GM21515 (cell line): ENCODE data around the gene LARGE1.
A peak's percentile ranks its signal among the peaks of the same experiment; 100 is the strongest.
"Not testable (repeated sequence)": the region's sequence is repeated elsewhere in the genome, so short reads cannot be mapped to it uniquely, and the experiment has no call there.

ENCODE experiments used
- ATAC-seq: cut with Tn5 transposase; IDR thresholded peaks from one replicate; pipeline ENCODE4 v1.9.1; 2021; ENCODE audit not compliant: unreplicated experiment

The LARGE1 gene

DNA sequence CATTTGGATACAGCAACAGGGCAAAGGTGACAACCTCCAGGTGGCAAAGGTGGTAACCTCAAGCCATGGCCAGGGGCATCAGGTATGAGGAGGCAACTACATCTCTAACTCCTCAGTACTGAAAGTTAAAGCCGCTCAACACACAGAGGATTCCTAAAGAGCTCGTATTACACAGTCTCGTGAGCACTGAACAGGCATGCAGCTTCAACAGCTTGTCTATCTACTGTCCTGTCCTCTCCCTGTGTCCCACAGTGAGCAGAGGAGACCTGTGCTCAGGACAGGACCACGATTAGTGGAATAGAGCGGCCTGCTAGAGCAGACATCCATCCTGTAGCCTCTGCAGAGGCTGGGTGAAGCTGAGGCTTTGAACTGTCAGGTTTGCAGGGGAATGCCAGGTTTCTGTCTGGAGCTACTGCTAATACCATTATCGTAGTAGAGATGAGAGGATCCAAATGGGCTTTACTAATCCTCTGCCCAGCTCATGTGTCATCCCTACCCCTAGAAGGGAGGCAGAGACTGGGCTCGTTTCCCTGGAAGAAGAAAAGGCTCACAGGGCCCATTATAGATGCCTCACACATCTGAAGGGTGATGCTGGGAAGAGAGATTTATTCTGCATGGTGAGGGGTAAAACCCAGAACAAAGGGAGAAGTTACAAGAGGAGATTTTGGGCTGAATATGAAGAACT lies 415.2 kb downstream of the LARGE1 start:
- no peak for ATAC-seq

DNA sequence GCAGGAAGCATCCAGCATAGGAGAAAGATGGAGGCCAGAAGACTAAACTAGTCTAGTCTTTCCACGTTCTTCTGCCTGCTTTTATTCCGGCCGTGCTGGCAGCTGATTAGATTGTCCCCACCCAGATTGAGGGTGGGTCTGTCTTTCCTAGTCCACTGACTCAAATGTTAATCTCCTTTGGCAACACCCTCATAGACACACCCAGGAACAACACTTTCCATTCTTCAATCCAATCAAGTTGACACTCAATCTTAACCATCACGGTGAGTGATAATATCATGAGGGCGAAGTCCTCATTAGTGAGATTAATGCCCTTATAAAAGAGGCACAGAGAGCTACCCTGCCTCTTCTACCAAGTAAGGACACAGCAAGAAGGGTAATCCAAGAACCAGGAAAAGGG lies 424.2 kb downstream of the LARGE1 start:
- ATAC-seq: no peak

DNA sequence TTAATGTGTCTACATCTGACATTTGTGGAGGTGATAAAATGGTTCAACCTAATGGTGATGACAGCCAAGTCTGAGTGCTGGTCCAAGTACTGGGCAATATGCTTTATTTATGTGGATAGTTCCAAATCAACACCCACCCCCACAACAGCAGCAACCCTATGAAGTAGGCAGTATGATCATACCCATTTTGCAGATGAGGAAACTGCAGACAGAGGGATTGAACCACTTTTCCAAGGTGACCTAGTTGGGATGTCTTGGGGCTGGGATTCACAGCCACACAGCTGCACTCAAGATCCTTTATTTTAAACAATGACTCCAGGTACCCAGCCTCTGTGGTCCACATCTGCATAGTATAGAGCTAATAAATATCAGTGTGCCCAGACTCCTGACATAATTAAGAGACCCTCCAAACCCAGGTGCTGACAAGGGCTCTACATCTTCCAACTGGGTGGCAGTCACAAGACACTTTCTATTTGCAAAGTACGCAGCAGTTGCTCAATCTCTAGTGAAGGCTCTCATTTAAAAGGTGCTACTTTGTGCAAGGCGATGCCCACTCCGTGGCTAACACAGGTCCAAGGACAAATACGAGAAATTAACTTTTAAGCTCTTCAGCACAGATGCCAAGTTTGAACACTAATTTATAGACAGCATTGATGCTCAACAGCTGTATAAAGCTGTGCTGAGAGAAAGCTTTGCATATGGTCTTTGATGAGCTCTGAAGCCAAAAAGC lies 426.6 kb downstream of the LARGE1 start:
- no peak for ATAC-seq

DNA sequence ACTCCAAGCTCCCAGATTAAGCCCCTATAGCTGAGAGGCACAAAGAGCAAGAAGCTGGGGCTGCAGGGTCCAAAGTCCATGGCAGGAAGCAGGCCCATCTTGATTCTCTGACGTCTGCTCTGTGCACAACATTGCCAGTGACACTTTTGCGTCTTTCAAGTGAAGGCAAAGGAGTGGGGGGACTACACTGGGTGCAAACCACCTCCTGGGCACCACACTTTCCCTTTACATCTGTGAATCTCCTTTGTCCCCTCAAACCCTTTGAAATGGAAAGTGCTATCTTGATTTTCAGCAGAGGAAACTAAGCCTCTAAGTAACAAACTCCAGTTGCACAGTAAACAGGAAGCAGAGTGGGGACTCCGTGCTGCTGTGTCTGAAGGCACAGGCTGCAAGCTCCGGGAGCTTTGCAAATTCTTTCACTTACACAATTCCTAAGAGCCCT lies 428.0 kb downstream of the LARGE1 start:
- ATAC-seq: no peak

DNA sequence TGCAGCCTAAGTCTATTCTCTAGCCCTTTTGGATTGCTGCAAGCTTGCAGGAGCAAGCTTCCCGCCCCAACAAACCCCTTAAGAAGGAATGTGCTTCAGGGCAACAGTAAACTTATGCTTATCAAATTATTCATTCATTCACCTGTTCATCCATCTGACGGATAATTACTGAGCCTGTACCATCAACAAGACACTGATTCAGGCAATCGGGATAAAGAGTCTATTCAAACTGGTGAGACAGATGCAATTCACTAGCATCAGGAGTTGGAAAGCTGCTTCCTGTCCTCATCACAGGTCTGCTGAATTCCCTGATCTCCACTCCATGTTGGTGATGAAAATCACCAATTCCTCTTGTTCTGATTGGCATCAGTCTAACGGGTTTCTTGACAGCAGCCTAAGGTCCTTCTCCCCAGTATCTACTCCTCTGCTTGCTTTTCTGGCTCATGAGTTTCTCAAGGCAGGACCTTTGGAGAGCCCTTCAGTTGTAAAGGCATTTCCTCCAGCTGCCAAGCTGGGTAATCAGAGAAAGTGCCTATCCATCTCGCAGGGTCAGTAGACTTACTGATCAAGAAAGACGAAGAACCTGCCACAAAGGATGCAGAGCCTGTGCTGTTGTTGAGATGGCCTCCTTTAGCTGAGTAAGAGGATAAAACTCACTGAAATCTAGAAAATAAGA lies 433.1 kb downstream of the LARGE1 start:
- no peak for ATAC-seq

DNA sequence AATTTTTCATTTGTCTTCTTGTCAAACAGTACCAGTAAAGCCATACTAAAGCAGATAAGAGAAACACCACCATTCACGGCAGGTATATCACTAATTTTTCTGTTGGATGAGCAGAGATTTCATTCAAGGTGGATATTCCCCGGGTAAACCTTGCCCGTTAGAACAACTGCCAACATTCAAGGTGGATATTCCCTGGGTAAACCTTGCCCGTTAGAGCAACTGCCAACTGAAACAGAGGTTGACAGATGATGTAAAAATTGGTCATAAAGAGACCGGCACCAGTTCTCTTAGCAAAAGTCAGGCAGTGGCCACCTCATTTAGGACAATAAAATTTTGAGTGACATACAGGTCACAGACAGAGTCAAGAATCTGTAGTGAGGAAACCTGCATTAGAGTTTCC lies 438.7 kb downstream of the LARGE1 start:
- no peak for ATAC-seq

DNA sequence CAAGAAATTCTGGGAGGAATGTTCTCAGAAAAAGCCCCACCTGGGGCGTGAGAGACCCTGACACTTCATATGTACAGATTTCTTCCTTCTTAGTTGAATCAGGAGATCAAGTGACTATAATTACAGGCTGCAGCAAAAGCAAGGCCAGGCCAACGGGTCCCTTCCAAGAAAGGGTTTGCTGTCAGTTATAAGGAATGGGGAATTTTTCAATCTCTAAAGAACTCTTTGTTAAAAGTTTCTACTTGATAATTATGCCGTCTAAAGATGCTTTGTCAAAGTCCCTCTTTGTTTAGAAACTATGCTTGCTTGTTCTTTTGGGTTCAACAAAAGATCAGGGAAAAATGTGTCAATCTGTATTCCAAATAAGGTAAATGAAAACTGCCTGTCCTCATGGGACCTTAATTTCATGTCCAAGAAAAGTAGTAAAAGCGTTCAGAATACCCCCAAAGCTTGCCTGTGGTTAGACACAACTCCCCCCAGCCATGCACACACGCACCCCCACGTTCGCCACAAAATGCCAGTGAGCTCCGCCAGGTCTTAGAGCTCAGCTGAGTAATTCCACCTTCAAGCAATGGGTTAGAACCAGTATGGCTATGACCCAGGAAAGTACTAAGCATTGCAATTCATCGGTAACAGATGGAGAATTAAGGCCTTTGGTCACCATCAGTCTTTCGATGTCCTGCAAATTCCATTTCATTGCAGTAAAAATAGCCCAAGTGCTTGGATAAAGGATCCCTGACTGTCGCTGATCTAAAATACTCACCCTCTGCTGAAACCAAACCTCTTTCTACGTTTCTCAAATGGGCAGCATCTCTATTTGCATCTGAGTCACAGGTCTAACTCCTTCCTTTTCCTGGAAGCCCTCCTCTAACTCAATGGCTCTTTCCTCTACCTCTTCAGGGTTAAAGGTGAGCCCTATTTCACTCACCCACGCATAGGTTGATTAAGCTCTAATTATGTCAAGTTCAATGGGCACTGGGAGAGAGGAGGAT lies 442.9 kb downstream of the LARGE1 start:
- ATAC-seq: no peak

DNA sequence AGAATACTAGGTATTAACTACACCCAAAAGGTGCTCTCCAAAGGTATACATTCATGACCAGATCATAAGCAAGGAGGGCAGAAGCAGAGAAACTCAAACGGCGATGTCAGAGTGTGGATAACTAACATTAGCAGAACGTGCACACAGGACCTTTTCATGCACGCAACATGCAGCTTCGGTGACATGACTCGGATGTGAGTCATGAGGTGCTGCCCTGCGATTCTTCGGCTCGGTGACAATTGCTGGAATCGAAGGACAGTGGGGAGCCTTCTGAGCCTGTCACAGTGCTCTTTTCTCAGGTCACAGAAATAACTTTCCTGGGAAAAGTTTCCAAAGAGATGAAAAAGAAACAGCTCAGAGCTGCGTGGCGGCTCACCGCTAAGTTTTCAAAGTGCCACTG lies 443.6 kb downstream of the LARGE1 start:
- ATAC-seq: no peak

DNA sequence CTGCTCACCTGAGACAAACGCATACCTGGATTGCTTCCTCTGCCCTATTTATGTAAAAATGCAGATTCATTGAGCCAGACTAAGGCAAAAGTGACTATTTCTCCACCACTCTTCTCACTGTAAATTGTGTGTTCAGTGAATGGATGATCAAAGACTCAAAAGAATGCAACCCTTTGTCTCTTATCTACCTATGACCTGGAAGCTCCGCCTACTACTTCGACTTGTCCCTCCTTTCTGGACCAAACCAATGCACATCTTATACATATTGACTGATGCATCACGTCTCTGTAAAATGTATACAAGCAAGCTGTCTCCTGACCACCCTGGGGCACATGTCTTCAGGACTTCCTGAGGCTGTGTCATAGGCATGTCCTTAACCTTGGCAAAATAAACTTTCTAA lies 444.1 kb downstream of the LARGE1 start:
- no peak for ATAC-seq

DNA sequence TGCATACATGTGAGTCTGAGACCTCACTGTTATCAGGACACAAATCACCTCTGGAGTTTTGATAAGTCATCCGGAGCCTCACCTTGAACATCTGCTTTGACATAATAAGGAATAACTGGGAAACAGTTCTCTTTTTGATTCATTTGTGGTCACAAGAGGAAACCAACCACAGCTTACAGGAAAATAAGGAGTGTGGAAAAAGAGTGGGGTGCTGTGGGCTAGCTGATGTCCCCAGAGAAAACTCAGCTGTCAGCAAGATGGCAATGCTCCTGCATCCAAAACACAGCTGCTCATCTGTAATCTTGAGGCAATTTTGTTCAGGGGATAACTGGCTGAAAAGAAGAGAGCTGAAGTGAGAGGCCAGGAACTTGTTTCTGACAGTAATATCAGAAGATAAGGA lies 445.7 kb downstream of the LARGE1 start:
- ATAC-seq: no peak

DNA sequence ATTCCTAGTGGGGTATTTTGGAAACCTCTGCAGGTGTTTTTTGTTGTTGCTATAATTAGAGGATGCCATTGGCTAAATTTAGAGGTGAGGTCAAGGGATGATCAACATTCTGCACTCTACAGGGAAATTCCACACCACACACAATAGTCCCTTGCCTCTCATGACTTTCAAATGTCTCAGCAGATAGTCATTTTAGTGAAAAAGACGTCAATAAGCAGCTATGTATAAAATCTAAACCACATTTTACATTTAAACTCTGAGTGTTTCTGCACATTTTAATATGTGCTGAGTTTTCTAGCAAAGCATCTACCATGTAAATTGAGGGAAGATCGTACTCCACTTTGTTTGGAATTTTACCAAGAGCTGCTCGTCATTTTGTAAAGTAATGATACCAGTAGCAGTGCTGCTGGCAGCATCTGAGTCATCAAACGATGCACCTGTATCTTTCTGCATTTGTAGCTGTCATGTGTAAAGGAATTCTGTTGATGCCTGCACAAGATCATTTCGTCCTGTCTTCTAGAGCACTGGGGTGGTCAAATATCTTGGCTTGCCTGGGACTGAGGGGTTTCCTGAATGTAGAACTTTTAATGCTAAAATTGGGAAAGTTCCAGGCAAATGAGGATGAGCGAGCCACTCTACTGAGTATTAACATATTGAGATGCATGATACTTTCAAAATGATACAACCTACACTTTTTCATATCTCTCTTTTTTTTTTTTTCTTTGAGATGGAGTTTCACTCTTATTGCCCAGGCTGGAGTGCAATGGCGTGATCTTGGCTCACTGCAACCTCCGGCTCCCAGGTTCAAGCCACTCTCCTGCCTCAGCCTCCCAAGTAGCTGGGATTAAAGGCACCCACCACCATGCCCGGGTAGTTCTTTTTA lies 447.6 kb downstream of the LARGE1 start:
- ATAC-seq: peak; percentile 50

DNA sequence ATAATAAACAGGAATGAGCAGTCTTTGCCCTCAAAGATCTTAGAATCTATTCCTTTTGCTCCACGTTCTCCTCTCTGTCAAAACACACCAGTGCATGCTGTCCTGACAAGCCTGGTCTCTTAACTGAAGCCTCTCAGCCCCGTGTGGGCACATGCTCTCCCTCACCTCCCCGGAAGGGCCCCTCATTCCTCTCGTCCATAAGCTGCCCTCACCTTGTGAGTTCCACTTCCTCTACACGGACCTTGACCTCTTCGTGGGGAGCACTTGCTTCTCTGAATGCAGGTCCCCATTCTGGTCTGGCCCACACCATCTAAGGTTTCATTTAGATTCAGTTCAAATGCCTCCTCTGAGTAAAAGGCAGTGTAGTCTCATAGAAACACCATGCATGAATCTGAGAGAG lies 449.8 kb downstream of the LARGE1 start:
- ATAC-seq: no peak

DNA sequence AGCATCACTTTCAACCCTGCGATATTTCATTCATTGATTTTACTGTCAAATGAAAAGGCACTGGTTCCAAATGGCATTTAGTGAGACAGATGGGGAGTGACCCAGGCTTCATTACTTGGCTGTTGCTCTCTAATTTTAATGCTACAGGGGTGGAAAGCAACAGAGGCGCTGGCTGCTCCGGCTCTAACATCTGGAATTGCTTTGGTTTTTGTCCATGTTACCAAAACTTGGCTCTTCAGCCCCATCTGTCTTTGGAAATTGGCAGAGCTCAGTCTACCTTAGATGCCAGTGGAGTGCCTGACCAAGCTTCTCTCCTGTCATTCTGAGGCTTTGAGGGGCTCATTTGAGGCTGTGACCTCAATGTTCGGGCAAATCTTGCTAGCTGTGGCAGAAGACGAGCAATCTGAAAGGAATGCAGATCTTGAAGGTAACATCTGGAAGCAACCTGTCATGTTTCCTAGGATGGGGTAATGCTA lies 452.6 kb downstream of the LARGE1 start:
- ATAC-seq: no peak

DNA sequence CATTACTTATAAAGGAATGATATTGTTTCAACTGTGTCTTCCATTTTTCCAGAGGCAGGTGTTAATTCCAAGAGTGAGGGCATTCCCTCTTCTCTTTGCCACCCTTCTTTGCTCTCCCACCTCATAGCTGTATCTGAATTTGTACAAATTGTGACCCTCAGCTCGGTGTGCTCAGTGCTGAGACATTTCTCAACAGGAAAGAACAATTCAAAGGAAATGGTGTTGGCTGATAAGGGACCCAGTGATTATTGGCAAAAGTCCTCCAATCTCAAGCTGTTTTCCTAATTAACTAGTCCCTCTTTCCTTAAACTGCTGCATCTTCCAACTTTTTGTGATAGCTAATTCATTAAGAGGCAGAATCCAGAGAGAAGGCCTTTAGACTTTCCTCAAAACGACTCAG lies 453.2 kb downstream of the LARGE1 start:
- ATAC-seq: no peak

DNA sequence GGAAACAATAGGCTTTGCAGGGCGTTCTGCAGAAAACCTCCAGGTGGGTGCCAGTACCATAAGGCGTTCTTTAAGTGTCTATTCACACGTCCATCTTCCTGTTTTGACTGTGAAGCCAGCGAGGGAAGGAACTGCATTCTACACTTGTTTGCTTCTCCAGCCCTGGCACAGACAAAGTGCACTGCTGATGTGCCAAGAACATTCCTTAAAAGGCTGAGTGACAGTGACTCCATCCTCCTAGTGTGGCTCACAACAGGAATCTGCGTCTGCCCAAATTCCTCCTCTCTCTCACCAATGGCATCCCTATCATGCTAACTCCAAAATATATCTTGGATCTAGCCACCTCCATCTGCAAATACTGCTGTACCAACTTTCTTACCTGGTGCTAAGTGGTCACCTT lies 454.7 kb downstream of the LARGE1 start:
- no peak for ATAC-seq

DNA sequence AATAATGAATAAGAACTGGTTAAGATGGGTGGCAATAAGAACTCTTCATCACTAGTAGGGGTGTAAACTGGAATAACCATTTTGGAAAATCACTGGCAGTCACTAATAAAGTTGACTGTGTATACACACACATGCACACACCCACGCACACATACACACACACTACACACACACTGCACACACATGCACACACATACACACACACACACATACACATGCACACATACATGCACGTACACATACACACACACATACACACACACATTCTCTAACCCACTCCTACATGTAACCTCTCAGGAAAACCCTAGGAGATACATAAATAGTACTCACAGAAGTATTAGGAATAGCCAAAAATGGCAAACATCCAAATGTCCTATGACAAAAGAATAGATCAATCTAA lies 455.6 kb downstream of the LARGE1 start:
- ATAC-seq: no peak

DNA sequence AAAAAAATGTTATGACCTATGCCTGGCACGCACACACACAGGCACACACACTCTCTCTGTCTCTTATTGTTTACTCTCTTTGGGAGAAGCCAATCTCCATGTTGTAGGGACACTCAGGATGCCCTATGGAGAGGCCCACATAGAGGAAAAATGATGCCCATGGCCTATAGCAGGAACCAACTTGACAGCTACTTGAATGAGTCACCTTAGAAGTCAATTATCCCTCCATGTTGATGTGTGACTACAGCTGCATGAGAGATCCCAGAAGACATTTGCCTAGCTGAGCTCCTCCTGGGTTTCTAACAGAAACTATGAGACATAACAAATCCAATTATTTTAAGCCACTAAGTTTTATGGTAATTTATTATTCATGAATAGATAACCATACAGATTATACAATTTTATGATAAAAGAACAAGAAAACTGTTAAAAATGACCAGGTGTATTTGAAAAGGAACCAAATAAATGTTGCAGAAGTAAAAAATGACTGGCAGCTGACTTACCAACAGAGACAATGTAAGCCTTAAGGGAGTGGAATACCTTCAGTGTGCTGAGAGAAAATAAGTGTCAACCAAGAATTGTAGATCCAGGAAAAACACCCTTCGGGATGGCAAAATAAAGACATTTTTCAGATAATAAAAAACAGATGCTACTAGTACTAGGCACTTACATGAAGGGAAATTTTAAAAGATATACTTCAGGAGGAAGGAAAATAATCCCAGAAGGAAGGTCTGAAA lies 458.4 kb downstream of the LARGE1 start:
- ATAC-seq: no peak

DNA sequence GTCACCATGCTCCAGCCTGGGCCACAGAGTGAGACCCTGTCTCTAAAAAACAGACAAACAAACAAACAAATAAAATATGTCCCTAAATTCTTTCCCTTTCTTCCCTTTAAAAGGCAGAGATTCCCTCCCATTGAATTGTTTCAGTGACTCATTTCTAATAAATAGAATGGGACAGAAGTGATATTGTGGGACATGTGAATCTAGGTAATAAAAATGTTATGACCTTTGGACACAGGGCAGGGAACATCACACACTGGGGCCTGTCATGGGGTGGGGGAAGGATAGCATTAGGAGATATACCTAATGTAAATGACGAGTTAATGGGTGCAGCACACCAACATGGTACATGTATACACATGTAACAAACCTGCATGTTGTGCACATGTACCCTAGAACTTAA lies 459.0 kb downstream of the LARGE1 start:
- ATAC-seq: not testable (repeated sequence)

DNA sequence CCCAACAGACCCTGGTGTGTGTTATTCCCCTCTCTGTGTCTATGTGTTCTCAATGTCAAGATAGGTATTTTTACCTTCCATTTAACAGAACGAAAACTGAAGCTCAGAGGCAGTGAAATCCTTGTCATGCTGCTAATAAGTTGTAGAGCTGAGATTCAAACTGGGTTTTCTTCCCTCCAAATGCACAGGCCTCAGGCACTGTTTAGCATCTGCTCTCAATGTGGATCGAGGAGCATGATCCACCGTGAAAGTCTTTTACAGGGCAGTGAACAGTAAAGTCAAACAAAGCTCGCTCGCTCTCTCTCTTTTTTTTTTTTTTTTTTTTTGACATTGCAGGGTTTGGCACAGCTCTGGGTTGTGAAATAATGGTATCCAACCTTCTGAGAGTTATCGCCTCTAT lies 461.1 kb downstream of the LARGE1 start:
- ATAC-seq: no peak
